GF-D8 (cell line): ENCODE data around the gene ZNF165.
A peak's percentile ranks its signal among the peaks of the same experiment; 100 is the strongest.
"Not testable (repeated sequence)": the region's sequence is repeated elsewhere in the genome, so short reads cannot be mapped to it uniquely, and the experiment has no call there.

Experiments used
- DNase-seq: peaks from one replicate; lab custom pipeline; 2025; lab: John Stamatoyannopoulos, UW

Gene ZNF165

DNA sequence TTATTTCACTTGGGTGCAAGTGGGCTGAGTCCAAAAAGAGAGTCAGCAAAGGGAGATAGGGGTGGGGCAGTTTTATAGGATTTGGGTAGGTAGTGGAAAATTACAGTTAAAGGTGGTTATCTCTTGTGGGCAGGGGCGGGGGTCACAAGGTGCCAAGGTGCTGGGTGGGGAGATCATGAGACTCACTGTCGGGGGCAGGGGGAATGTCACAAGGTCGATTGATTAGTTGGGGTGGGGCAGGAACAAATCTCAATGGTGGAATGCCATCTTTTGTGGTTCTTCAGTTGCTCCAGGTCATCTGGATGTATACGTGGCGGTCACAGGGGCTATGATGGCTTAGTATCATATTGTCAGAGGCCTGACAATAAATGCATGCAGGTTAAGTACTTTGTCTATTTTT, 41.9 kb downstream of the ZNF165 start:
- DNase-seq: not testable (repeated sequence)

DNA sequence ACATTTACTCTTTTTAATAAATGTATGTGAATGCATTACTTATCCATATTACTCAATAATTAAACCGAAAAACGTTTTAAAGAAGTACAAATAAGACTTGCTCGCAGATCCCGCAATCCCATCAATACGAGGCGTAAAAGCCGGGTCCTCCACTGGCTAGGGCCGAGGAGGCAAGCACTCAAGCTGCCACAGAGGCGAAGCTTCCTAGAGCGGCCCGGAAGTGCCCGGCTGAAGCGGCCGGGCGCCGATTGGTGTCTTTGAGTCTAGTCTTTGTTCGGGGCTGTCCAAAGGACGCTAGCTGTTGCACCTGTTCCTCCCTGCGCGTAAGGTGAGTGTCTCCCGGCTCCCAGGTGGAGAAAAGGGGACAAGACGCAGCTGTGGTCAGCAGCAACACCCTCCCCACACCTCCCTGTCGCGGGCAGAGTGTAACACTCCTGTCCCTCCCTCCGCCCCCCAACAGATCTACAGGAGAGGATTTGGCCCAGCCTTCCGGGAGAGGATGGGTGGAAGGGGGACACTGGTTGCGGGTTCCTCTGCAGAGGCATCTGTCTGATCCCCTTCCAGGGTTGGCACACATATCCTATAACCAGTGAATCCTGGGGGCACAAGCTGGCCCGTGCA, 44.1 kb downstream of the ZNF165 start, which contains the start of gene ZSCAN16:
TSS of gene ZSCAN16 (plus strand) at position 260 of the 621 bp plus-strand sequence. CDS start 835 bp downstream, outside the sequence.
- peak; percentile 54 for DNase-seq

DNA sequence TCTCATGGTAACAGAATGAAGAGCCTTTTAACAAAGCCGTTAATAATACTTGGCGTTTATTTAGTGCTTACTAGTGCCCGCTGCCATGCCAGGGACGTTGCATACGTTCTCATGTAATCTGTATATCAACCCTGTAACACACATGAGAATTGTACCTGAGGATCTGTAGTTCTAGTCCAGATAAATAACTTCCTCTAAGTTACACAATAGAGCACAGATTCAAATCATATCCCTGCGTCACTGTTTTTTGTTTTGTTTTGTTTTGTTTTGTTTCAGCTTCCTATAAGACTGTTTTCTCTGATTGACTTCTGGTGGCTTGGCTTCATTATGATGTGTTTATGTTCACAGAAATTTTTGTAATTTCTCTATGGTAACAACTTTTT, 44.6 kb downstream of the ZNF165 start:
- no peak for DNase-seq

DNA sequence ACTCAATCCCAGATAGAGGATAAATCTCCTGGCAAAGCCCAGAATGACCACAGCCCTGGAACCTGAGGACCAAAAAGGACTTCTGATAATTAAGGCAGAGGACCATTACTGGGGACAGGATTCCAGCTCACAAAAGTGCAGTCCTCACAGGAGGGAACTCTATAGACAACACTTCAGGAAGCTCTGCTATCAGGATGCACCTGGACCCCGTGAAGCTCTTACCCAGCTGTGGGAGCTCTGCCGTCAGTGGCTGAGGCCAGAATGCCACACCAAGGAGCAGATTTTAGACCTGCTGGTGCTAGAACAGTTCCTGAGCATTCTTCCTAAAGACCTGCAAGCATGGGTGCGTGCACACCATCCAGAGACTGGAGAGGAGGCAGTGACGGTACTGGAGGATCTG, 45.0 kb downstream of the ZNF165 start:
- no peak for DNase-seq

- peak; percentile 19 for DNase-seq
Observed at GRCh38 chr6:28134015-28134414, 53.6 kb downstream of the ZNF165 start.

DNA sequence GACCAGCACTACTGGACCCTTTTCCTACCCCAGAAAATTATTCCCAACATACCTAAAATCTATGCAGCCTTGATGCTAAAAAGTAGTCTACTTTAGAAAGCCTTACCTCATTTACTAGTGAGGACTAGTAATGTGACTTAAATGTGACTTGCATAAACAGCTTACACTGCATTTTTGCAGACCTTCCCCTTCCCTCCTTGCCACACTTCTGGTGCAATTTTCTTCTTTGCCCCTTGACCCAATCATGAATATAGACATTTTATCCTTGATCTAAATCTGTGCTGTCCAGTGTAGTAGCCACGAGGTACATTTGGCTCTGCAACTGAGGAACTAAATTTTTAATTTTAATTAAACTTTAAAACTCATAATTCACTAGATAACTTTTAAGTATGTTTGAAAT, 54.3 kb downstream of the ZNF165 start:
- DNase-seq: peak; percentile 4

- DNase-seq: peak; percentile 23
Observed at GRCh38 chr6:28135393-28135792, 55.0 kb downstream of the ZNF165 start.

- peak; percentile 76 for DNase-seq
Observed at GRCh38 chr6:28136585-28137504, 56.5 kb downstream of the ZNF165 start.

DNA sequence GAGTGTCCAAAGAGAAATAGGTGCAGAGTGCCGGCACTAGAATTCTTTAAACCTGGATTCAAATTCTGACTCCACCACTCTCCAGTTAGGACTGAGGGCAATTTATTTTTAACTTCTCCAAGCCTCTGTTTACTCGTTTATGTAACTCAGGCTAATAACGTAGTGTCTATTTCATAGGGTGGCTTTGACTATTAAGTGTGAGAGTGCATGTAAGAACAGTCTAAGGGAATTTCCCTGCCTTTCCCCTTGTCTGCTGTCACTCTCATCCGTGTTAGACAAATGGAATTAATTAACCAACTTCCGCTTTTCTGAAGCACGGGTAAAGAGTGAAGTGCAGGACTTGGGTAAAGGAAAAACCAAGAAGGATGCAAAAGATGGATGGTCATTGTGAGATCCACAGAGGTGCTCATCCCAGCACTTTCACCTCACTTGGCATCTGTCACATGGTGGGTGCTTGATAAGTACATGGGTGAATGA, 57.2 kb downstream of the ZNF165 start:
- peak; percentile 42 for DNase-seq
